GM18951 (cell line): ENCODE measurements around the gene JADE1.

Experiments used
- POLR2A ChIP-seq: IDR thresholded peaks from 4 replicates; pipeline ENCODE4 v1.6.1; 2011; ENCODE audit warnings: mild to moderate bottlenecking; ENCODE audit not compliant: insufficient read length, insufficient read depth; ENCODE audit errors: extremely low read depth
- in situ Hi-C: fragments of 300-500 bp; cut with MboI; formaldehyde crosslinking; loops from one replicate; pipeline ENCODE4 v1.12.0; 2022; ENCODE audit warnings: low sequenced_read_pairs, mixed read lengths, inconsistent platforms; ENCODE audit not compliant: unreplicated experiment

JADE1 gene

DNA sequence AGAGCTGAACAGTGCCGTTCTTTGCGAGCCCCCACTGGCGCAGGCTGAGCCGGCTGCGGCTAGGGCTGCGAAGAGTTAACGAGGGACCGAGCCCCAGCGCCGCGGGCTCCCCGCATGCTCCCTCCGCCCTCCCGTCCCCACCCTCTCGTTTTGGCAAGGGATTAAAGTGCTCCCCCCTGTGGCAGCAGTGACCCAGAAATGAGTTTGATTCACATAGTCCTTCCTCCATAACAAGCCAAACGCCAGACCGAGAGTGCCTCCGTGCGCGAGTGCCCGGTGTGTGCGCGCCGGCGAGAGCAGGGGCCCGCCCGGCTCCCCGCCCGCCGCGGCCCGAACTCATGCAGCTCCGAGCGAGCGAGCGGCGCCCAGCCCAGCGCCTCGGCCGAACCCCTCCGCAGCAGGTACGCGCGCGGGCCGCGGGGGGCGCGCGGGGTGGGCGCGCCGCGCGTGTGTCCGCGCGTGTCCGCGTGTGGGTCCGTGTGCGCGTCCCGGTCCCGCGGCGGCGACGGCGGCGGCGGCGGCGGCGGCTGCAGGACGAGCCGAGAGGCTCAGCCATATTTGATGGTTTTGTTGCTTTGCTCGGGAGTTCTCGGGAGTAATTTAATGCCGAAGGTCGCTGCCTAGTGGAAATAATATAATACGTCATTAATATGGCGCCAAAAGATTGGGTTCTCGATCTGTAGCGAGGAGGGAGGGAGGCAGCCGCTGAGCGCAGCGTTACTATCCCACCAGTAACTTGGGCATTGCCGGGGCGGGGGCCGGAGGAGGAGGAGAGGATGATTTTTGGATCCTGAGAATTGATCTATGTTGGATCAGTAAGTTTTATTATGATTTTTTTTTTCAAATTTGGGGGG is at the start of gene JADE1:
Gene JADE1, plus strand, starts transcription at position 224 of the 854 bp plus-strand sequence. CDS start 22,059 bp downstream, outside the sequence.
- in situ Hi-C loops: no loop called here
- peak; percentile 78 for TF ChIP-seq POLR2A

DNA sequence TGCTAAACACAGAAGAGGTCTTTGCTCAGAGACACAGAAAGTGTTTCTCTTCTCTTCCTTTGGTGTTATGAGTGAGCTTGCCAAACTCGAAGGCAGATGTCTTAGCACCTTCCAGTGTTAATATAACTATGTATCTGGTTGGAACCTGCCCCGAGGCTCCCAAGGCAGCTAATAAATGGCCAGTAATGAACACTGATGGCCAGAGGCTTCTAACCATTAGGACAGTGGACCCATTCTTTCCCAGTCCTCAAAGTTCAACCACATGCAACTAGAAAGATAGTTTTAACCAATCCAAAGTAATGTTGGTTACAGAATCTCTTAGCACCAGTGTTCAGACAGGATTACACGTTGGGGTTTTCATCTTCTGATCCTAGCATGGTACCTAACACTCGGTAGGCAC is 42.7 kb upstream of the JADE1 start:
- TF ChIP-seq POLR2A: no peak
- in situ Hi-C loops: no loop called here

DNA sequence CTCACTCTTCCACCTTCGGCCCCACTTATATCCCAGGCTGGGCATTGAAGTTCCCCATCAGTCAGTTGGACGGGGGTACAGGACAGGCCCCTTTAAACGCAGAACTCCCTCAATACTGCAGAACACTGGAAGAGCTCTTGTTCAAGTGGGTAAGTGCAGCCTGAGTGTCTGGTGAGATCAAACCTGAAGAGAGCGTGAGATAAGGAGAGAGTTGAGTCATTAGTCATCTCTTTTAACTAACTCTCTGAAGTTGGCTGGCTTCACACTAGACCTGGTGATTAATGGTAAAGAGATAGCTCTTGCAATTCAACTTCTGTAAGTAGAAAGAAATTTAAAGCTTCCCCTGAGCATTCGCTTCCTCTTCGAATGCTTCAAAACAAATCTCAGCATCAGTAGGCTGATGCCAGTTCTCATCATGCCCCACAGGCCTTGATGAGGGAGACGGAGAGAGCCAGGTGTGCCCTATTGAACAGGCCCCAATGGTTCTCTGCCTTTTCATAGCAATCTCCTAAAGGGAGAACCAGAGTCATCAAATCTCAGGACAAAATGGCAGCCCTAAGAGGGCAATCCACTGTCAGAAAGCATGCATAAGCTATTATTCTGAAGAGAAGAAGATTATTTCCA is 41.0 kb upstream of the JADE1 start:
- in situ Hi-C loops: no loop called here
- no peak for TF ChIP-seq POLR2A

DNA sequence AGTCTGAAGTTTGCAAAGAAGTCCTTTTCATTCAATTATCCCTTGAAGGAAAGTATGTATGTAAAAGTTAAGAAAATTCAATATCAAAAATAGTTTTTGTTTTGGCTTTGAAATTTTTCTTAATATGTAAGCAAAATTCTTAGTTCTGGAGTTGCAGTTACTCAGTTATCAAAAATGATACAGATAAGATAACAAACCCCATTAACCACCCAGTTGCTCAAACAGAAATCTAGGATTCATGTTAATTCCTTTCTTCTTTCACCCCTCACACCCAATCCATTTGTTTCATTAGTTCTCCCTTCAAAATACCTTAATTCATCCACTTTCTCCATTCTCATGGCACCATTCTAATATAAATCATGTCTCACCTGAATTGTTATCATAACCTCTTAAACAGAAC is 40.5 kb upstream of the JADE1 start:
- no peak for TF ChIP-seq POLR2A
- in situ Hi-C loops: no loop called here

DNA sequence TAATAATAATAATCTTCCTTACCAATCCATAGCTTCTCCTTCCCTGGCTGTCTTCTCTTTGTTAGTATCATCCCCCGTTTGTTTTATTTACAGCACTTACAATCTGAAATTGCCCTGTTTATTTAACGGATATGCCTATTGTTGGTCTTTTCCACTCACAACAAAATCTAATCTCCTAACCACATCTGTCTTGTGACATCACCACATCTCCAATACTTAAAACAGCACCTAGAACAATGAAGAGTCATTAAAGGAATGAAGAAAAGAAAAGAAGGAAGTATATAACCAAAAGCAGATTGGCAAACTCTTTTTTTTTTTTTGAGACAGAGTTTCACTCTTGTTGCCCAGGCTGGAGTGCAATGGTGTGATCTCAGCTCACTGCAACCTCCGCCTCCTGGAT is 38.7 kb upstream of the JADE1 start:
- in situ Hi-C loops: no loop called here
- TF ChIP-seq POLR2A: no peak

DNA sequence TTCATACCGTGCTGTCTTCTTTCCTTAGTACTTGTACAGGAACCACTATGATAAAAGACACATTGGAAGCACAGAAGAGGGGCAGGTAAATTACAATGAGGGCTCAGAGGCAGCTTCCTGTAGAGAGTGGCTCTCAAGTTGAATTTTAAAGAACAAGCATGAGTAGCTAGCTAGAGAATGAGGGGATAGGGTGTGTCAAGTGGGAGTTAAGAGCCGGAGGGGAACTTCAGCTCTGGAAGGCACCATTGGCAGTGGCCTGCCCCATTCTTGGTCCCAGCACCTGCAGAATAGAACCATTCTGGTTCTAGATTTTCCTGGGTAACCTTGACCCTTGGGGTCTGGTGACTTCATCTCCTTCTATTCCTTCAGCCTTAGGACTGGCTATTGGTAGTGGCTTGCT is 34.0 kb upstream of the JADE1 start:
- TF ChIP-seq POLR2A: no peak
- in situ Hi-C loops: no loop called here

DNA sequence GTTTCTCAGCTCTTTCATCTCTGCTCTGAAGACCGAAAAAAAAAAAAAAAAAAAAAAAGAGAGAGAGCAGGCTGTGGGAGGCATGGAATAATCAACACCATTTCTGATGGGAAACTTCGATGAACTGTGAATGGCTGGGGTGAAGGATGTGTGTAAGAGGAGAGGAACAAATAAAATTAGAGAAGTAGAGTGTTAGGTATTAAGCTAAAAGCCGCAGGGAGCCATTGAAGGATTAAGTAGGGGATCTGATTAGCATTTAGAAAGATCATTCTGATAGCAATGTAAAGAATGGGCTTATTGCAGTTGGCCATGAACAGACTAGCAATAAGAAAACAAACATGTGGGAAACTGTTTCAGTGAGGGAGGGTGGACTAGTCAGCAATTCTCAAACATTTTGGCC is 33.6 kb upstream of the JADE1 start:
- no peak for TF ChIP-seq POLR2A
- in situ Hi-C loops: no loop called here

DNA sequence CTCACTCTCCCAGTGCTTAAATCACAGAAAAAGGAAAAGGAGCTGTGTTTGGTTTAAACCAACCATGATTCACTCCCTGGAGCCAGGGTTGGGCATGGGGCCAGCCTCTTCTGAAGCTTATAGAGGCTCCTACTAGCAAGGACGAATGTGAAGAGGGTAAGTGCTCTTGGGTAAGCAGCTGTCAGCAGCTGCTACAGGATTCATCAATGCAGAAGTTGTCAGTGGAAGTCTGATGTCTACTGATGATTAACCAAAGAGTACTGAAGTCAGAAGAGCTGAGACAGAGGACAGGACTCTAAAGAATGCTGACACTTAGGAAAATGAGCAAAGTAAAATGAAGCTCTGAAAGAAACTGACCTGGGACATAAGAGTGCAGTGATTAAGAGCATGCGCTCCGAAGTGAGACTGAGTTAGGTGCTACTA is 32.7 kb upstream of the JADE1 start:
- no peak for TF ChIP-seq POLR2A
- in situ Hi-C loops: no loop called here

DNA sequence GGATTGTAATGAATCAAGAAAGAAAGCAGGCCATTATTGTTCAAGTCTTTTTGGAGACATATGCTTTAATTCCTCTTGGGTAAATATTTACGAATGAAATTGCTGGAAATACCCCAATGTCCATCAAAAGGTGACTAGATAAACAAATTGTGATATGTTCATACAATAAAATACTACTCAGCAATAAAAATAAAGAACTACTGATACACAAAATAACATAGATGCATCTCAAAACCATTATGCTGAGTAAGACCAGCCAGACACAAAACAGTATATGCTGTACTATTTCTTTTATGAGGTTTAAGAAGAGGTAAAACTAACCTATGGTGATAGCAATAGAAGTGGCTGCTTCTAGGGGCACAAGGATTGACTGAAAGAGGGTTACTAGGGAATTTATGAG is 28.8 kb upstream of the JADE1 start:
- in situ Hi-C loops: no loop called here
- no peak for TF ChIP-seq POLR2A

DNA sequence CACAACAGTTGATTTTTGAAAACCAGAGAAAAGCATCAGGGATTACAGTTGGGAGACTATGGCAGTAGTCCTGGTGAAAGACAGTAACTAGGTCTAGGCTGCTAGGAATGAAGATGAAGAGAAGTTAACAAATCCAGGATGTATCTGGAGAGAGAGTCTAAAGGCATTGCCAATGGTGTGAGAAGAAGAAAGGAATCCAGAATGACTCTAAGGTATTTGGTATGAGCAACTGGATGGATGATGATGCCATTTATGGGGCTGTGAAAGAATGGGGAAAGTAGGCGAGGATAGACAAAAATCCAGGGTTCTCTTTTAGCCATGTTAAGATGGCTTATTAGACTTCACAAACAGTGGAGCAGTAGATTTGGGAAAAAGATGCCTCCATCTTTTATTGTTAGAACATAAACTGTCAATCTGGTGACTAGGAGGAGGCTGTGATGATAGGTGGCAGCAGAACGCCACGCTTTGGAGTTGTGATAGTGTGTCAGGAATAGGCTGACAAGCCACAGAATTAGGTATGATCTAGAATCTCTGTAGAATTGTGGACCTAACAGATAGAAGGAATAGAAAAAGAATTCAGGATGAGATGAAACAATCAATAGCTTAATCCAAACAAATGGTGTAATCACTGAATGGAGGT is 27.3 kb upstream of the JADE1 start:
- in situ Hi-C loops: no loop called here
- no peak for TF ChIP-seq POLR2A

DNA sequence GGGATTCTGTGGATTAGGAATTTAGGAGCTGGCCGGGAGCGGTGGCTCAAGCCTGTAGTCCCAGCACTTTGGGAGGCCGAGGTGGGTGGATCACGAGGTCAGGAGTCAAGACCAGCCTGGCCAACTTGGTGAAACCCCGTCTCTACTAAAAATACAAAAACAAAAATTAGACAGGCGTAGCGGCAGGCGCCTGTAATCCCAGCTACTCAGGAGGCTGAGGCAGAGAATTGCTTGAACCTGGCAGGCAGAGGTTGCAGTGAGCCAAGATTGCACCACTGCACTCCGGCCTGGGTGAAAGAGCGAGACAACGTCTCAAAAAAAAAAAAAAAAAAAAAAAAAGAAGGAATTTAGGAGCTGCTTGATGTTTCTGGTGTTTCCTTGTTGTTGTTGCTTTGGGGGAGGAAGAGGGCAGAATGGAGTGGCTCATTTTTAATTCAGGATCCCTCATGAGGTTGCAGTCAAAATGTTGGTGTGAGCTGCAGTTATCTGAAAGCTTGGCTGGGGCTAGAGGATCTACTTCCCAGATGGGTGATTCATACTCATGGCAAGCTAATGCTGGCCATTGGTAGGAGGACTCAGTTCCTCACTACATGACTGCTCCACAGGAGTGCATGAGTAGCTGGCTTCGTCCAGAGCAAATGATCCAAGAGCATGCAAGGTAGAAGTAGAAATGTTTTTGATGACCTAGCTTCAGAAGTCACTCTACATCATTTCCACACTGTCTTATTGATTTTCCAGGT is 26.5 kb upstream of the JADE1 start:
- no peak for TF ChIP-seq POLR2A
- in situ Hi-C loops: no loop called here

DNA sequence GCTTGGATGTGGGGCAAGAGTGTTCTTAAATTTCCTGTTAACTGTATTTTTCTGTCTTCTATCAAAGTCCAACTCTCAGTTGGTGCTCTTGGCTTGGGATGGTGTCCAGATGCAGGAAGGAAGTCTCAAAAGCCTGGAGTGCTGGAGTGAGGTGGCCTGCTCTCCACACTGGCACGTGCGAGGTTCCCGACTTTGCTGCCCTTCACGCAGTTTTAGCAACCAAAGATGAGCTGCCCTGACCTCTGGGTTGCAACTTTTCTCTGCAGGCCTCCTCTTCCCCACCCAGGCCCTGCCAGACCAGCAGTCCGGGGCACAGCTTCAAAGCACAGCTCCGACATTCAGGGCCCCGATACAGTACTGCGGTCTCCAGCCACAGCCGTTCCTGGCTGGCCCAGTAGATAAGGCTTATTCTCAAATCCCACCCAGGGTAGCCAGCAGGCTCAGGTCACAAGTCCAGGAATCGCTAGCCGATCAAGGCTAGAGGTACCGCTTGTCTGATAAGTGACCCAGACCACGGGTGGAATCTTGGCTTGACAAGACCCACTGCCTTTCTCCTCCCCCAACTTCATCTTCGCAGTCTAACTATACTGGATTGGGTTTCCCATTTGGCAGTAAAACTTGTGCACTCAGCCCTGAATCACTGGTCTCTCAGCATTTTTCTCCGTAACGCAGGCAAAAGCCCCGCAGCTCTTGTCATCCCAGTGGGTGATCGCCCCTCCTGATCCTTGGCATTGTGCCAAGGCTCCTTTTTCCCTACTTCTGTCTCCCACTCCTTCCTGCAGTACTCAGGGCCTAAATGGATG is 21.8 kb upstream of the JADE1 start:
- no peak for TF ChIP-seq POLR2A
- in situ Hi-C loops: no loop called here
